Measurements from ENCODE around the gene UBE2J2.

UBE2J2 gene

DNA sequence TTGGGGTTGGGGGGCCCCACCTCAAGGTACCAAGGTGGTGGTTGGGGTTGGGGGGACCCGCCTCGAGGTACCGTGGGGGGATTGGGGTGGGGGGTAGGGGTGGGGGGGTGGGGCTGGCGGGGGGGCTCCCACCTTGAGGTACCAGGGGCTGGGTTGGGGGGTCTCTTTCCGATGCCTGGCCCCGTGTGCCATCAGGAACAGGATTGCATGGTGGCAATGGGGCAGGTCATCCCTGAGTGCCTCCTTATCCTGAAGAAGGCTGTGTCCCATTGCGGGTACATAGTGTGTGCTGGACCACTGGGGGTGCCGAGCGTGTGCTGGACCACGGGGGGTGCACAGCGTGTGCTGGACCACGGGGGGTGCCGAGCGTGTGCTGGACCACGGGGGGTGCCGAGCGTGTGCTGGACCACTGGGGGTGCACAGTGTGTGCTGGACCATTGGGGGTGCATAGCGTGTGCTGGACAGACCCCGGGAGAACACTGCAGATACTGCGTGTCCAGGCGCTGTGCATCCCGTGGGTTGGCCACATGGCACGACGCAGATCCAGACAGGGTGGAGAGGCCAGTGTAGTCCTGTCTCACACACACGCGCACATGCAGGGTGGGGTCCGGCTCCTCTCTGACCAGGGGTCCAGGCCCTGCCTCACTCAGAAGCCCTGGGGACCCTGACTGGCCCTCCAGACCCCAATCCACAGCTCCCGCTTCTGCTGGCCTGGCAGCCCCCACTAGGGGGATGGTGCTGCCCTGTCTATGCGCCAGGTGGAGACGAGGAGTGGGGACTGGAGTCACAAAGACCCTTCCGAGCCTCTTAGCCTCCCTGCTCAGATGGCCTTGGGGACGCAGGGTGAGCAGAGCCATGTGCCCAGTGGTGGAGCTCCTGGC is 10.8 kb upstream of the UBE2J2 start:
- Mint-ChIP-seq H3K4me1 (peaks cover 6% of the 10 kb centered on the region), H3K27ac (no peak overlapping the region), H3K36me3 (no peaks in the 10 kb centered on the region), H3K9me3 (no peaks in the 10 kb centered on the region), H3K27me3 (peaks cover 5% of the 10 kb centered on the region), H3K4me3 (no peak overlapping the region)
- DNase-seq (ENCODE audit: low spot score in 2 of 2) (no peak), ATAC-seq (ENCODE audit: low read depth) (no peak)

DNA sequence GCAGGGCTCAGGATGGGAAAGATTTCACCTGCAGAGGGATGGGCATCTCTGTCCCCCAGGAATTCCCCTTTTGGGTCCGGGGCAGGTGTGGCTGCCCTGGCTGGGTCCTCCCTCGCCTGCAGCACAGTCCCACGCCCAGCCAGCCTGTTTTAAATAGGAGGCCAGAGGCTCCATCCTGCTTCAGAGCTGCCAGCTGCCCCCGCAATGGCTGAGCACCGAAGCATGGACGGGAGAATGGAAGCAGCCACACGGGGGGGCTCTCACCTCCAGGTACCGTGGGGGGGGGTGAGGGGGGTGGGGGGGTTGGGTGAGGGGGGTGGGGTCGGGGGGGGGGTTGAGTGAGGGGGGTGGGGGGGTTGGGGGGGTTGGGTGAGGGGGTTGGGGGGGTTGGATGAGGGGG is 10.2 kb upstream of the UBE2J2 start:
- Mint-ChIP-seq H3K4me1 (peaks cover 6% of the 10 kb centered on the region), H3K4me3 (no peak overlapping the region), H3K27me3 (peaks cover 5% of the 10 kb centered on the region), H3K27ac (no peak overlapping the region), H3K9me3 (no peaks in the 10 kb centered on the region), H3K36me3 (no peaks in the 10 kb centered on the region)
- peak; percentile 34 for ATAC-seq (ENCODE audit: low read depth)
- DNase-seq (ENCODE audit: low spot score in 2 of 2), result no peak

DNA sequence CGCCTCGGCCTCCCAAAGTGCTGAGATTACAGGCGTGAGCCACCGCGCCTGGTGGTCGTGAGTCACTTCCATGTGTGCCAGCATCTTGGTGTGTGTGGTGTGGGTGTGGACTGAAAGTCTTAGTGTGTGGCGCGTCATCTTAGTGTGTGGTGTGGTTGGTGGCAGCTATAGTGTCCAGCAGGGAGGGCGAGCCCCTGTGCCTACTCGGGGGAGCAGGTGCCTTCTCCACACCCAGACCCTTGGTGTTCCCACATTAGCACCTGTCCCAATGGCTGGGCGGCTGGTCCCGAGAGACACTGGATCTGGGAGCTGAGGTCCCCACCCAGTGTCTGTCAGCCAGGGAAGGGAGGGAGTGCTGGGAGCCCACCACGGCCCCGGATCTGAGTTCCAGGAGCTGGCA is 9.3 kb upstream of the UBE2J2 start:
- H3K4me3 Mint-ChIP-seq, result no peak overlapping the region
- no peak overlapping the region for H3K27ac Mint-ChIP-seq
- H3K9me3 Mint-ChIP-seq, result no peaks in the 10 kb centered on the region
- no peaks in the 10 kb centered on the region for H3K36me3 Mint-ChIP-seq
- H3K4me1 Mint-ChIP-seq, result peaks cover 6% of the 10 kb centered on the region
- DNase-seq (ENCODE audit: low spot score in 2 of 2) (no peak), ATAC-seq (ENCODE audit: low read depth) (no peak)
- H3K27me3 Mint-ChIP-seq, result peaks cover 5% of the 10 kb centered on the region

DNA sequence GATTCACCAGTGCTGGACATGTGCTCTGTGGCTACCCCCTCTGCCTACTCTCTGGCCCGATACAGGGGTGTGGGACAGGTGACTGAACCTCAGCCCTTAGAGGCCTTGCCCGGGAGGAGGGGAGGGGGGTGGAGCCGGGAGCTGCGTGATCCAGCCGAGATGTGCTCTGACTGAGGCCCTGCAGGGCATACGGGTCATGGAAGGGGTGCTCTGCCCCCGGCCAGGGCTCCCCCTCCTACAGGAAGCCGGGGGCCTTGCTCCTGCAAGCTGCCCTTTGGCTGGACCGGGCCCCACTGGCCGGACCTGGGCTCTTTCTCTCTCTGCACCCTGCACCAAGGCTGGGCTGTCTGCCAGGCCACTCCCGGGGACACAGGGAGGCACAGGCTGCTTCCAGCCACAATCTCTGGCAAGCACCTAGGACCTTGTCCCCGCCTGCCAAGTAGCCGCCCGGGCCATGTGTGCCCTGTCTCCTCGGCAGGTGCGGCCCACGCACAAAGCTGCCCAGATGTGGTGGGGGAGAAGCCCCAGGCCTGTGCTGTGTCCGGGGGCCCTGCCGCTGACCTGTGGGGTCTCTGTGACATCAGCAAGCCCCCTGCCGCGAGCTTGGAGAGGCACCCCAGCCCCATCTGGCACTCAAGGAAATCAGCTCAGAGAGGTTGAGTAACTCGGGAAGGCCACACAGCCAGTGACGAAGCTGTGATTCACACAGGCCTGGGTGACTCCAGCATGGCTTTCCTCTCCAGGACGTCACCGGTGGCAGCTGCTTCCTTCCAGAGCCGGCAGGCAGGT is 8.1 kb upstream of the UBE2J2 start:
- H3K27ac Mint-ChIP-seq, result no peak overlapping the region
- H3K4me1 Mint-ChIP-seq, result peaks cover 6% of the 10 kb centered on the region
- ATAC-seq (ENCODE audit: low read depth), result no peak
- H3K9me3 Mint-ChIP-seq, result no peaks in the 10 kb centered on the region
- peaks cover 5% of the 10 kb centered on the region for H3K27me3 Mint-ChIP-seq
- H3K36me3 Mint-ChIP-seq, result no peaks in the 10 kb centered on the region
- H3K4me3 Mint-ChIP-seq, result no peak overlapping the region
- DNase-seq (ENCODE audit: low spot score in 2 of 2), result no peak

DNA sequence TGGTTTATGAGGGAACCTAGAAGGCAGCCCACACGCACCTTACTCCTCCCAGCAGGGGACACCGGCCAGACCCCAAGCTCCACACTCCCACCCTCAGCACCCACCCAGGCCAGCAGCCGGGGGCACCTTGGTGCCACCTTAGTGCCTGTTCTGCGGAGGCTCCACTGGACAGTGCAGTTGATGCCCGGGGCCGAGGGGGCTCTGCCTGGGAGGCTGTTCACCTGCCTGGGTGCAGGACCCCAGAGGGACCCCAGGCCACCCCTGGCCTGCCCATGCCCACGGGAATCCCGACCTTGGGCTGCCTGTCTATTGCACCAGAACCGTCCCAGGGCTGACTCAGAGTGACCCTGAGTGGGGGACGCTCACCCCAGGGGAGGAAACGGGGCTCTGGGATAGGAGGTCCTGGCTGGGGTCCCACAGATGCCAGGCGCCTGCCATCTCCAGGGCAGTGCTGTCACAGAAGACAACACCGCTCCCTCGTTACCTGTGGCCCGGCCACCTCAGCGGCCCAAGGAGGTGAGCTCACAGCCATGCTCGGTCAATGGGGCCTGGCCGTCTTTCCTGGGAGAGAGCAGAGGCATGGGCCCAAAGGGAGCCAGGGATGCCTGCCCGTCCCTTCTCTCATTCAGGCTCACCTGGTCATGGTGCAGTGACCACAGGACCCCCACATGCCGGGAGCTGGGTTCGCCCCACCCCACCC is 7.3 kb upstream of the UBE2J2 start:
- no peaks in the 10 kb centered on the region for H3K36me3 Mint-ChIP-seq
- DNase-seq (ENCODE audit: low spot score in 2 of 2), result no peak
- H3K9me3 Mint-ChIP-seq, result no peaks in the 10 kb centered on the region
- ATAC-seq (ENCODE audit: low read depth), result no peak
- H3K27me3 Mint-ChIP-seq, result peaks cover 5% of the 10 kb centered on the region
- H3K4me3 Mint-ChIP-seq, result no peak overlapping the region
- H3K4me1 Mint-ChIP-seq, result peaks cover 6% of the 10 kb centered on the region
- no peak overlapping the region for H3K27ac Mint-ChIP-seq

DNA sequence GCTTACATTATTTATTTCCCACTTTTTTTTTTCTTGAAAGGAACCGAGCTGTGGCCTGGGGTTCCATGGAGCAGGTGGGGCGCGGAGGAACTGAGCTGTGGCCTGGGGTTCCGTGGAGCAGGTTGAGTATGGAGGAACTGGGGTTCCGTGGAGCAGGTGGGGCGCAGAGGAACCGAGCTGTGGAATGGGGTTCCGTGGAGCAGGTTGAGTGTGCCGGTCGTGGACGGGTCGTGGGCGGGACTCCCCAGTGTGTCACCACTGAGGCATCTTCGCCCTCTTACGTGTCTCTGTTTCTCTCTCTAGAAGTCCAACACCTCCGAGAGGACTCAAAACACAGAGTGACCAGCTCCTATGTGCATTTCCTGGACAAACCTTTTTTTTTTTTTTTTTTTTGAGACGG is 5.4 kb upstream of the UBE2J2 start:
- Mint-ChIP-seq H3K9me3 (no peaks in the 10 kb centered on the region), H3K27ac (no peak overlapping the region), H3K4me3 (no peak overlapping the region), H3K36me3 (no peaks in the 10 kb centered on the region), H3K27me3 (peaks cover 5% of the 10 kb centered on the region), H3K4me1 (peaks cover 6% of the 10 kb centered on the region)
- DNase-seq (ENCODE audit: low spot score in 2 of 2) (no peak), ATAC-seq (ENCODE audit: low read depth) (no peak)

DNA sequence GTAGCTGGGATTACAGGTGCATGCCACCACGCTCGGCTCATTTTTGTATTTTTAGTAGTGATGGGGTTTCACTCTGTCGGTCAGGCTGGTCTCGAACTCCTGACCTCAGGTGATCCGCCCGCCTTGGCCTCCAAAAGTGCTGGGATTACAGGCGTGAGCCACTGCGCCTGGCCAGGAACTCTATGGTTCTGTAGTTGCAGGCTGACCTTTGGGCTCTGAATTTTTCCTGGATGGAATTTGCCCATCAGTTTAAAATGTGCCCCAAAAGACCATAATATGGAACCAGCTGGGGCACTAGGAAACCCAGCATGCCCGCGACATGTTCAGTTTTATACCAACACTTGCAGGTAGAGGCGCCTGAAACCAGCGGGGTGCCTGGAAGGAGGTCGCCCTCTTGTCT is 5.0 kb upstream of the UBE2J2 start:
- Mint-ChIP-seq H3K36me3 (no peaks in the 10 kb centered on the region), H3K4me1 (peaks cover 3% of the 10 kb centered on the region), H3K27me3 (peaks cover 4% of the 10 kb centered on the region), H3K27ac (no peak overlapping the region), H3K4me3 (no peak overlapping the region), H3K9me3 (no peaks in the 10 kb centered on the region)
- DNase-seq (ENCODE audit: low spot score in 2 of 2) (no peak), ATAC-seq (ENCODE audit: low read depth) (no peak)

DNA sequence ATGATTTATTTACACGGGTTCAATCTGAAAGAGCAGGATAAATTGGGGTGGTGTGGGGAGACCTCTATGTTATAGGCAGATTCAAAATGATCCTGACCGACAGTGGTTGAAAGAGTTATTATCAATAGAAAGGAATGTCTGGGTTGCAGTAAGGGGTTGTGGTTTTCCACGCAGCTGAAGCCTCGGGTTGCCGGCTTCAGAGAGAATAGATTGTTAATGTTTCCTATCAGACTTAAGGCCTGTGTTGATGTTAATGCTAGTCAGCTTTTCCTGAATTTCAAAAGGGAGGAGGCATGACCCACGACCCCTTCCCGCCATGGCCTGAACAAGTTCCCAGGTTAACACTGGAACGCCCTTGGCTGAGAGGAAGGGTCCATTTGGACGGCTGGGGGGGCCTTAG is 2.2 kb upstream of the UBE2J2 start:
- H3K36me3 Mint-ChIP-seq, result no peaks in the 10 kb centered on the region
- no peaks in the 10 kb centered on the region for H3K27me3 Mint-ChIP-seq
- ATAC-seq (ENCODE audit: low read depth), result no peak
- H3K4me3 Mint-ChIP-seq, result peak overlapping the region; percentile 37
- H3K27ac Mint-ChIP-seq, result no peak overlapping the region
- DNase-seq (ENCODE audit: low spot score in 2 of 2), result no peak
- H3K4me1 Mint-ChIP-seq, result peaks cover 12% of the 10 kb centered on the region
- no peaks in the 10 kb centered on the region for H3K9me3 Mint-ChIP-seq

DNA sequence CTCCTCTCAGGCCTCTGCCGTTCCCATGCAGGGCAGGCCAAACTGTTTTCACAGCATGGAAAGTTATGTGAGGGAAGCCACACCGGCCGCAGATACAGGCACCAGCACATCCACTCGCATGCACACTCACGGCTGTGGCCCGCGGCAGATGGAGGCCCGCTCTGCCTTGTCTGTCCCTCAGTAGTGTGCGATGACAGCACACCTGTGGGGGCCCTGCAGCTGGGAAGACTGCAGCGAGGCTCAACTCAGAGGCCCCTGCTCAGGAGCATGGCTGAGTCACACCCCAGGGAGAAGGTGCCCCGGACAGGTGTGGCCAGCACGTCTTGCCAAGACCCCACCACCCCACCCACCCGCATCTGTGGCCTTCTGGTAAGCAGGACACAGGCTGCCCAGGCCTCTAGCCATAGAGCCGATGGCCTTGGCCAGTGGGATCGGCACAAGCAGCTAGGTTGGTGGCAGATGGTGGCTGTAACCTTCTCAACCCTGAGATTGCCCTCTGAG is 1.3 kb upstream of the UBE2J2 start:
- H3K9me3 Mint-ChIP-seq, result no peaks in the 10 kb centered on the region

DNA sequence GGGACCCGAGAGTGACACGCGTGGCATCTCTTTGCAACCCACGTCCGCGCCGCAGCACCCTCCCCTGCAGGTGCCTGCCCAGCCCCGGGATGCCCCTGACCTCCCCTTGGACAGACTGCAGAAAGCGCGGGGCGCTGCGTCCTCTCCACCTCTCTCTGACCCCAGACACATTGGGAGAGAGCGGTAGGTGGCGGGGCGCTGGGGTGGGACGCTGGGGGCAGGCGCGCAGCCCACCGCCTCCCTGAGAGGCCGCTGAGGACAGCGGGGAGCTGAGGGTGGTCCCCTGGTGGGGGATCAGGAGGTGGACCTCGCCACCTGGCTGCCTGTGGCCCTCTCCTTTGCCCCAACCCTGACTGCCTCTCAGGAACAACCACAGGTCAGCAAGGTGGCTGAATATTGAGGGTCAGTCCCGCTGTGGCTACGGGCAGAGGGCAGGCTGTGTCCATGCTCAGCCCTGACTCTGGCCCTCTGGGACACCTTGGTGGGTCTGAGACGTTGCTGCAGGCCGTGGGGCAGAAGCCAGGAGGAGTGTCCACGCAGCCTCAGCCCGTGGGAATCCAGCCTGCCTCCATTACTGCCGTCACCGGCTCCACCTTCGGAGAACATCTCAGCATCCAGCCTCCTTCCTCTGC is 761 bp upstream of the UBE2J2 start:
- ATAC-seq (ENCODE audit: low read depth), result no peak
- Mint-ChIP-seq H3K27ac (no peak overlapping the region), H3K4me3 (peak overlapping the region; percentile 76), H3K4me1 (peaks cover 25% of the 10 kb centered on the region), H3K36me3 (no peaks in the 10 kb centered on the region), H3K27me3 (no peaks in the 10 kb centered on the region), H3K9me3 (no peaks in the 10 kb centered on the region)
- no peak for DNase-seq (ENCODE audit: low spot score in 2 of 2)

More for the DNA sequence above, 1.3 kb upstream of the UBE2J2 start:
- H3K36me3 Mint-ChIP-seq, result no peaks in the 10 kb centered on the region
- DNase-seq (ENCODE audit: low spot score in 2 of 2) (no peak), ATAC-seq (ENCODE audit: low read depth) (no peak)
- peaks cover 21% of the 10 kb centered on the region for H3K4me1 Mint-ChIP-seq
- no peak overlapping the region for H3K27ac Mint-ChIP-seq
- peak overlapping the region; percentile 76 for H3K4me3 Mint-ChIP-seq
- no peaks in the 10 kb centered on the region for H3K27me3 Mint-ChIP-seq

DNA sequence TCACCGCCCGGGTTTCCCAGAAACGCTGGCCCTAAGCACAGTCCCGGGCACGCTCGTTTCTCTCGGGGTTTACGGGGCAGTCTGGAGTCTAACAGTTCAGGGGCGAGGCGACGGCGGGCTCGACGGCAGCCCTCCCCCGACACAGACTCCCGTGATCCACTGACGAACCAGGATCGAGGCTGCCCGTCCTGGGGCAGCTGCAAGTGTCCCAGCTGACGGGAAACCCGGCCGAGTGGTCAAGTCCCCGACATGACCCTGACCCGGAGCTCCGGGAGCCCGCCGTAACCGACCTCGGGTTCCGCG is 494 bp downstream of the UBE2J2 start:
- Mint-ChIP-seq H3K27ac (peak overlapping the region; percentile 63), H3K4me3 (peak overlapping the region; percentile 84), H3K36me3 (no peaks in the 10 kb centered on the region), H3K4me1 (peaks cover 25% of the 10 kb centered on the region), H3K9me3 (no peaks in the 10 kb centered on the region), H3K27me3 (no peaks in the 10 kb centered on the region)
- no peak for DNase-seq (ENCODE audit: low spot score in 2 of 2)
- ATAC-seq (ENCODE audit: low read depth), result no peak

DNA sequence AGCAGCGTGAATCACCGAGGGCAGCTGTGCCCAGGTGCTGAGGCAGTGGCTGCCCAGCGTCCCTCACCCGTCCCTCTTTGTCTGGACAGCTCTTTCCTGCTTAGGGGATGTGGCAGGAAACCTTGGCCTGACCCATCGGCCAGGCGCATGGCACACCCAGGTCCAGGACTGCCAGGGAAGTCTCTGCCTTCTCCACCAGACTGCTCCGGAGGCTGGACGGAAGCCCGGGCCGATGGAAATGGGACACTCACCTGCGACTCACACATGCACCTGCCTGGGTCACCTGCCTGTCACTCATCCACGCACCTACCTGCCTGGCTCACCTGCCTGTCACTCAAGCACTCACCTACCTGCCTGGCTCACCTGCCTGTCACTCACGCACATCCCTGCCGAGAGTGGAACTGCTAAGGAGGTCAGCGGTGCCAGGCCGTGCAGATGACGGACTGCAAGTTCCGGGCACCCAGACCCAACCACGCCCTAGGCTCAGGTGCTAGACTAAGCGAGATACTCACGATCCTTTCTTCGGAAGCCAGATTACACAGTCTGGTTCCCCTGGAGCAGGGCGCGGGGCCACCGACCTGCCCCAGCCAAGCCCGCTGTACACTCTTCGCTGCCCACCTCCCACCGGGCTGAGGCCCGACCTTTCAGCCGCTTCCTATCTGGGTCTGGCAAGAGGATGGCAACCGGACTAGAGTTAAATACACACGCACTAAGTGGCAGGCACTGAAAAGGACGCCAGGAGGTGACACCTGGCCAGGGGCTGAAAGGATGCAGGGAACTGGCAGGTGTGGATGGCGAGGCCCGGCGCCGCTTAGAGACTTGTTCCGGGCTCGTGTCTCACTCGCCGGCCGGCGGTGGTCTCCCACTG is 1.1 kb downstream of the UBE2J2 start:
- Mint-ChIP-seq H3K36me3 (peaks cover 2% of the 10 kb centered on the region), H3K27ac (peak overlapping the region; percentile 63), H3K4me3 (peak overlapping the region; percentile 84), H3K4me1 (peaks cover 25% of the 10 kb centered on the region), H3K27me3 (no peaks in the 10 kb centered on the region), H3K9me3 (no peaks in the 10 kb centered on the region)
- no peak for DNase-seq (ENCODE audit: low spot score in 2 of 2)
- no peak for ATAC-seq (ENCODE audit: low read depth)

DNA sequence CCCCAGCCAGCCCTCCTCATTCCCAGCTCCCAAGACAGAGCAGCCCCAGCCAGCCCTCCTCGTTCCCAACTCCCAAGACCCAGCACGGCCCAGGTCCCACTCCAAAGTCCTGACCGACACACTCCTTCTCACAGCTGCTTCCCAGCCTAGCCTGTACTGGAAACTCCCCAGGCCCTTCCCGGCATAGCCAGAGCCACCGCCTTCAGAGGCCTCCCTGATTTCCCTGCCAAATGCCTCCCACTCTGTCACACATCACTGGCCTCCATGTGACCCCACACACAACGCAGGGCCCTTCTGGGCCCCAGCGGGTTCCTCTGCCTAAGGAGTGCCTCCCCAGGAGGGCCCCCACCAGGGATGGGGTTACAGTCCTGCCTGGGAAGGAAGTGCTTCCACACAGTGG is 2.8 kb downstream of the UBE2J2 start:
- ATAC-seq (ENCODE audit: low read depth) (no peak), DNase-seq (ENCODE audit: low spot score in 2 of 2) (no peak)
- Mint-ChIP-seq H3K4me3 (peak overlapping the region; percentile 52), H3K36me3 (peaks cover 2% of the 10 kb centered on the region), H3K27ac (peak overlapping the region; percentile 17), H3K27me3 (no peaks in the 10 kb centered on the region), H3K4me1 (peaks cover 28% of the 10 kb centered on the region), H3K9me3 (no peaks in the 10 kb centered on the region)

Data from memory B cell (primary cell).